Fibroblast of peridontal ligament (primary cell): ENCODE measurements around the gene PLCB3.
A peak's percentile ranks its signal among the peaks of the same experiment; 100 is the strongest.
"Not testable (repeated sequence)": the region's sequence is repeated elsewhere in the genome, so short reads cannot be mapped to it uniquely, and the experiment has no call there.

Experiments used
- DNase-seq: peaks from one replicate; pipeline ENCODE4 v3.0.0-alpha.2; 2010; ENCODE audit errors: extremely low read depth

Gene PLCB3

GRCh38 chr11:64235437-64236161 lies 15.7 kb upstream of the PLCB3 start:
- no peak for DNase-seq

- no peak for DNase-seq
Measured at GRCh38 chr11:64237484-64237951, 13.8 kb upstream of the PLCB3 start.

DNA sequence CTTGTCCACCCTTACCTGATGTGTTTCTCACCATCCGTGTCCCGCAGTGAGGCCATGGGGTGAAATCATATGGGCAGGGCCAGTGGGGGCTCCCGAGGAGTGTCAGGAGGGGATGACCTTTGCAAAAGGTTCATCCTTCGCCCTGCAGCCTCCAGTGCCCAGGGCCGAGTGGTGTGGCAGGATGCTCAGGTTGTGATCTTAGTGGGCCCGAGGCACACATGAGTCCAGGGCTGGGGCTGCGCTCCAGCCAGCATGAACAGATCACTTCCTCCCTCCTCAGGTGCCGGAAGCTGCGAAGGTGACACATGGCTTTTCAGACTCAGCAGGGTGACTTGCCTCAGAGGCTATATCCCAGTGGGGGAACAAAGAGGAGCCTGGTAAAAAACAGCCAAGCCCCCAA lies 13.3 kb upstream of the PLCB3 start:
- DNase-seq = no peak

DNA sequence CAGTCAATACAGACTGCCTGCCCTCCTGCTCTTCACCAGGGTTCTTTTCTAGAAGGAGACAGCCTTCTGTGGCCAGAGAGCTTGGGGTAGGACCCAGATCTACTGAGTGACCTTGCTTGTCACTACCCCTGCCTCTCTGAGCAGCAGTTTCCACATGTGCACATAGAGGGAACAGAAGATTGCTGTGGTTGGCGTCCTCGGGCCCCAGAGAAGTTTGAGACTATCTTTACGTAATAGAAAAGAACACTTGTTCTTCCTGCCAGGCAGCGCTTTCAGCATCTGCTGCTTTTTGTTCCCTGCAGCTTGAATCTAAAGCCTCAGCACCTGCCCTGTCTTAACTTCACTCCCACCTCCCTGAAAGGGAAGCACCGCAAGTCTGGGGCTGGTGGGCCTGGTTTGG lies 12.3 kb upstream of the PLCB3 start:
- no peak for DNase-seq

DNA sequence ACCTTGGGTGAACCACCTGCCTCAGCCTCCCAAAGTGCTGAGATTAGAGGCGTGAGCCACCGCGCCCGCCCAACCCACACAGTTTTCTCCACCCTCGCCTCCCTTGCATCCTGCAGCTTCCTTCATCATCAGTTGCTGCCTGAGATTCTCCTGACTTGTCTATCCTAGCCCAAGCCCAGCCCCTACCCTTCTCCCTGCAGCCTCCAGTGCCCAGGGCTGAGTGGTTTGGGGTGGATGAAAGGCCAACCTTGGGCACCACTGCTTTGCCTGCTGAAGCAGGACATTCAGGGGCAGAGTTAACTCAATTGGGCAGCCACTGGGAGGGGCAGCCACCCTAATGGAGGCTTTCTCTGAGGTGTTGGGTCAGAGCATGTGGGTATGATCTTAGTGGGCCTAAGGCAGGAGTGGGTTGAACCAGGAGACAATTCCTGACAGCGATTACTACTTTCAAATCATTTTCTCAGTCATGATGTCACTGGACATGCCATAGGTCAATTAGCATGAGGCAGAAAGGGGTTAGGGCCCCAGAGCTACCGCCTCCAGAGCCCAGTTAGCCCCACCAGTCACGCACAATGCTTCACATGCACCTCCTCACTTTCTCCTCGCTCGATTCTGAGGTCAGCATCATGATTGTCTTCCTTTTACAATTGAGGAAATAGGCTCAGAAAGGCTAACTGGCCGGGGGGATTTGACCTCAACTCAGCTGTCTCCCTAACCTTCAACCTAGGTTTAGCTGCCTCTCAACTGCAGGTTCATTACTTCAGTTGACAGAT lies 11.5 kb upstream of the PLCB3 start:
- no peak for DNase-seq

DNA sequence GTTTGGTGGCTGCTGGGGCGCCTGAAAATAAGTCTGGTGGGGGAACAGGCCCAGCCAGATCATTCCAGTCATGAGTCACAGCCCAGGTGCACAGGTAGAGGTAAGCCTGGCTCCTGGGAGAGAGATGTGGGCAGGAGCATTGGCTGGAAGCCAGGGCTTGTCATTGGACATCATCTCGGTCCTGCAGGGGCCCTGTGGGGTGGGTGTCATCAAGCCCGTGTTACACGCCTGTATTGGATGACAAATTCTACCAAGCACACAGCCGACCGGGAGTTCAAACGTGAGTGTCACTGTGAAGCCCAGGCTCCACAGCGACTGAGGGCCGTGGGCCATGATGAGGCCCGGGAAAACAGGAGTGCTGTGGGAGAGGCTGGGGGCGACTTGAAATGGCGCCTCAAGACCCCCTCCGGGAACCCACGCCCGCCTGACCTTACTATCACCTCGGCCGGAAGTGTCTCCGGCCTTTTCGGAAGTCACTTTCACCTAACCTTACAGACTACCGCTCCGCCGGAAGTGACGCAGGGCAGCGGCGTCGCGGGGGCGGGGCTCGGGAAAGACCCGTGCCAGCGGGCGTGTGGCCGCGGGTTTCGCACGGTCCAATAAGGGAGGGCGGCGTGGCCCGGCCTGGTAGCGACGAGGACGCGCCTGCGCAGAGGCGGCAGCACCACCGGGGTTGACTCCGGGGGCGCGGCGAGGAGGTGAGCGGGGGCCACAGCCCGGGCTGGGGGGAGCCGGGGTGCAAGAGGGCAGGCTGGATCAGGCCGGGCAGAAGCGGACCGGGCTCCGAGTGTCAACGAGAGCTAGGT lies 10.7 kb upstream of the PLCB3 start, which contains the start of gene FKBP2:
FKBP2 (plus strand) TSS at position 661 of the 806 bp plus-strand sequence. CDS start 1,293 bp downstream, outside the sequence.
- DNase-seq = peak; percentile 94

DNA sequence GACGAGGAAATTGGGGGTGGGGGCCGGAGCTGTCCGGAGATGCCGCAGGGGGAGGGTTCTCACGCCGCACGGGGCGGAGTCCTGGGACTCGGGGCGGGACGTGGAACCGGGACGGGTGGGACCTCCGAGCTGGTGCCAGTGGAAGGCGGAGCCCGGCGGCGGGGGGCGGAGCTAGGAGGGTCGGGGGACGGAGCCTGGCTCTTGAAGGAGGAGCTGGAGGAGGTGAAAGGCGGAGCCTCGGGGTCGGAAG lies 10.2 kb upstream of the PLCB3 start:
- peak; percentile 98 for DNase-seq

DNA sequence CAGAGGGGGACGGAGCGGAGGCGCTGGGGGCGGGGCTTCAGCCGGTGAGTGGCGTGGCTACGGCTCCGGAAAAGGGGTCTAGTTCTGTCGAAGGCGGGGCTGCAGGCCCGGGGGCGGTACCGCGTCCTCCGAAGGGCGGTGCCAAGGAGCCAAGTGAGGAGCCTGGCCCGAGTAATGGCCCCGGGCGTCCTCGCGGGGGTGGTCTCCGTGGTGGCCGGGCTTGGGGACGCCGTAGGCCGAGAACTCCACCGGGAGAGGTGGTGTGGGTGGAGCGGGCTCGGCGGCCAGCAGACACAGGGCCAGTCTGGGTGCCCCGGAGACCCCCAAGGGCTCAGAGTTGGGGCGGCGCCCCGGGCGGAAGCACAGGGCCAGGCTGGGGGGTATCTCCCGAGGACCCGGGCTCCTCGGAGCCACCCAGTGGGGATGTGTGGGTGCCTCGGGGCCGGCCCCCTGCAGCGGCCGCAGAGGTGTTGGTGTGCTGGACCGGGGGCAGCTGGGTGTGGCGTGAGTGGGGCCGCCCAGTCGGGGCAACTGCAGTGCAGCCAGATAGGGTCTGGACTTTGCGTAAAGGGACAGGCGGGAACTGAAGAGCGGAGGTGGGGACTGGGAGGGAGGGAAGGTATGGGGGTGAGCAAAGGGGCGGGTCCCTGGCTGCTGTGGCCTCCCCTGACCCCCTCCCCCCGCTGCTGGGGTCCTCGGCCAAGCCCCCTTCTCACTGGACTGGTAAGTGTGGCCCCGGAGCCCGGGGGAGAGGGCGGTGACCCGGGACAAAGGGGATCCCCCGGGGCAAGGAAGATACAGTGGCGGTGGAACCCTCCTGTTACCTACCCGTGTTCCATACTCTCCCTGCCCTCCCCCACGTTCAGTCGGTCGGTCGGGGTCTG lies 9.6 kb upstream of the PLCB3 start:
- DNase-seq = no peak

- no peak for DNase-seq
Measured at GRCh38 chr11:64243236-64243854, 8.0 kb upstream of the PLCB3 start.

DNA sequence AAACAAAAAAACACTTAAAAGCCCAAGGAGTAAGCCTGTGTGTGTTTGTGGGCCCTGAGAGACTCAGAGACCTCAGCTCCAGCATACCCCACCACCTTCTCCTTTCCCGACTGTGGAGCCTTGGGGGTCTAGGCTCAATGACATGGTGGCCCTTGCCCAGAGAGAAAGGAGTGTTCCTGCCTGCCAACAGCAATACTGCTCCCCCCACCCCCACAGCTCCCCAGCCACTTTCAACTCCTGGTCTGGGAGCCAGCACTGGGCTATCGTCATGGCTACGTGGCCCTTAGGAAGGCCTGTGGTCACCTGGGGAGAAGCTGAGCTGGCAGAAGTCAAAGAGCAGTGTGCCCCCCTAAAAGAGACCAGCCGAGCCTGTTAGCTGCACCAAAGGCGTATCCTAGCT lies 7.2 kb upstream of the PLCB3 start:
- DNase-seq = no peak

GRCh38 chr11:64244966-64245365 lies 6.4 kb upstream of the PLCB3 start:
- DNase-seq = no peak

DNA sequence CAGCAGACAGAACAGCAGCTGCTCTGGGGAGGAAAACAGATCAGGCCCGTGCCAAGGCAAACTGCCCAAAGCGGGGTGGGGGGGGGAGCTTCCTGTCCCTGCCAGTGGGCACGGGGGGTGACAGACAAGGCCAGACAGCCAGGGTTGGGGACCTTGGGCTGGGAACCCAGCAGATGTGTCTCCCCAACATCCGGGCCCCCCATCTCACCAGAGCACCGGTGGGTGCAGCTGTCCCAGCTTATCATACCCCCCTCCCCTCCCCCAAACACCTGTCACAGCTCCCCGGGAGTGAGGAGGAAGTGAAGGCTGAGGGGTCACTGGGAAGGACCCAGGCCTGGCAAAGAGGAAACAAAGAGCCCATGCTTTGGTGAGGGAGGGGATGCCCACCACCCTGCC lies 5.9 kb upstream of the PLCB3 start:
- no peak for DNase-seq

- peak; percentile 77 for DNase-seq
Measured at GRCh38 chr11:64245797-64246620, 5.3 kb upstream of the PLCB3 start.

- not testable (repeated sequence) for DNase-seq
Measured at GRCh38 chr11:64246621-64246870, 4.8 kb upstream of the PLCB3 start.

DNA sequence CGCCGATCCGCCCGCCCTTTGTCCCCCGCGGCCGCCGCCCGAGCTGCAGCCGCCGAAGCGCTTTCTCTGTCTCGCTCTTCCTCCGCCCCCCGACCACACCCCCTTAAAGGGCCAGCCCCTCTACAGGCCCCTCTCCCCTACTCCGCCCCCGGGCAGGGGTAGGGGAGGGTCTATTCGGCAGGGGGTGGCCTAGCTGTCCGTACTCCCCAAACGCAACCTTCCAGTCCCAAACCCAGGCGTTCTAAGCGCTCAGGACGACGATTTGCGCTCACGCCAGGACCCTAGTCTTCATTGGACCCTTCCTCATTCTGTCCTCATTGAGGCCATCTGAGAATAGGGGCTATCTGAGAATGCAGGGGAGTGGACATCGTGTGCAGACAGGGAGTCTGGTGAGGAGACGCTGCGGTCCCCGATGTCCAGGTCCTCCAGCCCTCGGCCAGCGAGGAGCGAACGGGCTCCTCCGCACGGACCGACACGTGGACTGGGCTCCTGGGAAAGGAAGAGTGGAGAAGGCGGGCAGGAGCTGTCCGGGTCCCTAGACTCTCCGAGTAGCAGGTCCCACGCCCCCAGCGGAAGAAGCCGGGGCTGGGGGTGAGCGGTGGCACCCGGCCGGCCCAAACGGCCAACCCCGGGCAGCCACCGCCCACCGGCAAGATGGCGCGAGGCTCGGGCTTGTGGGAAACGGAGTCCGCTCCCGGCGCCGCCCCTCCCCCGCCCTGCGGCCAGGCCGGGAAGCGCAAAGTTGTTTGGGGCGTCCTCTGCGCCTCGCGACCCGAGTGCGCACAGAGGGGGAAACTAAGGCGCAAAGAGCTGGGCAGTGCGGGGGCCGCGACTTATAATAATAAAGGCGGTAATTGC lies 4.2 kb upstream of the PLCB3 start, which contains the start of gene PPP1R14B:
PPP1R14B (minus strand) TSS at position 73 of the 858 bp plus-strand sequence. CDS start 270 bp downstream, outside the sequence.
- peak; percentile 68 for DNase-seq

DNA sequence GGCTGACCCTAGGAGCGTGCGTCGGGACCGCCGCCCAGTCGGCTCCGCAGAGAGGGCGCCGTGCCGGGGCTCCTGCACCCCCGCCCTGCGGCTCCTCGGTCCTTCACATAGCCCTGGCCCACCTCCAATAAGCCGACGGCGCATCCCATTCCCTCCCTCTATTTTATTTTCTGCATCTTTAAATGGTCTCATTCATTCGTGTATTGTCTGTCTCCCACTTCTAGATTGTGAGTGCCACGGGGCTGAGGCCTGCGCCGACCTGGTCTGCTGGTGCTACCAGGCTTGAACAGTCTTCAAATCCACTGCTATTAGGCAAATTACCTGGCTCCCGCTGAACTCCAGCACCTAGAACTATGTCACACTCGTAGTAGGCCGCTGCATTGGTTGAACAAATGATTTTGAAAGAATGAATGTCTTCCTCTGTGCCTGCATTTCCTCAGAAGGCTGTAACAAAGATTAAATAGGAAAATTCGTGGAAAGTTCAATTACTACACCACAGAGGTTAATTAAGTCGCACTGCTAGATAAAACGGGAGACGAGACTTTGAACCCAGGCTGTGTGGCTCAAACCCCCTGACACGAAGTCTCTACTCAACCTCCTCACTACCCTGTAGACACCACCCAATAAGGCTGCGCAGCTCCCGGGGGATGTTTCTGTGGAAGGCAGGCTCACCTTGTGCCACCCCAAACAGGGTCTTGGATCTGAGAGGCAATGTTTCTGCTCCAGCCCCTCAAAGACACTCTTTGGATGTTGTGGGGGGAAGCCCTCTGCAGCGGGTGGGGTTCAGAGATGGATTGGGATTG lies 3.4 kb upstream of the PLCB3 start:
- DNase-seq = no peak

DNA sequence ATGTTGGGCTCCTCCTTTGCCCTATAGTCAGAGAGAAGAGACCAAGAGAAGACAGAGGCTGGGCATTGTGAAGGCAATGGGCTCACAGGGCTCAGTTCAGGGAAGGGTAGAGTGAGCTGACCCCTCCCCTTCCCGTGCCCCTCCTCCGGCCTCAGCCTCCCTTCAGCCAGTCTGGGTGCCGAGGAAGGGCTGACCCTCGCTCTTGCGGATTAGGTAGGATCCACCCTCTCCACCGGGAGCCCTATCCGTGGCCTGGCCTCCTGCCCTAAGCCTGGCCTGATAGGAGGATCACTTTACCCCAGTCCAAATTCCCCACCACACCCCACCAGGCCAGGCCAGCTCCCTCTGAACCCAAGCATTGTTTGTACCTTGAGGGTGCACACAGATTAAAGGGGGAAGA lies 2.8 kb upstream of the PLCB3 start:
- no peak for DNase-seq

GRCh38 chr11:64249038-64249437 lies 2.3 kb upstream of the PLCB3 start:
- no peak for DNase-seq
